Measurements from ENCODE around the gene LCN10.

Gene LCN10

GRCh38 chr9:136722093-136722968 is 20.4 kb downstream of the LCN10 start:
- Histone ChIP-seq H3K4me2 (ENCODE audit: low read length) (no peak overlapping the region), H3K27me3 (ENCODE audit: control insufficient read depth, insufficient read depth, low read length) (no peaks in the 10 kb centered on the region), H3K4me3 (ENCODE audit: low read length) (no peak overlapping the region), H3K4me1 (ENCODE audit: control insufficient read depth, insufficient read depth, low read length) (peaks cover 25% of the 10 kb centered on the region), H3K36me3 (ENCODE audit: insufficient read depth, low read length) (peaks cover 44% of the 10 kb centered on the region), H3K9me3 (replicated peaks; ENCODE audit: low read length) (no peaks in the 10 kb centered on the region), H3K9ac (ENCODE audit: low read depth, low read length) (no peak overlapping the region)

- no peak overlapping the region for H3K9ac ChIP-seq (ENCODE audit: low read depth, low read length)
- peaks cover 39% of the 10 kb centered on the region for H3K36me3 ChIP-seq (ENCODE audit: insufficient read depth, low read length)
- peaks cover 21% of the 10 kb centered on the region for H3K4me1 ChIP-seq (ENCODE audit: control insufficient read depth, insufficient read depth, low read length)
- no peaks in the 10 kb centered on the region for H3K27me3 ChIP-seq (ENCODE audit: control insufficient read depth, insufficient read depth, low read length)
- no peaks in the 10 kb centered on the region for H3K9me3 ChIP-seq (replicated peaks; ENCODE audit: low read length)
- no peak overlapping the region for H3K4me2 ChIP-seq (ENCODE audit: low read length)
- no peak overlapping the region for H3K4me3 ChIP-seq (ENCODE audit: low read length)
Observed at GRCh38 chr9:136721339-136722092, 21.2 kb downstream of the LCN10 start.

- peaks cover 33% of the 10 kb centered on the region for H3K36me3 ChIP-seq (ENCODE audit: insufficient read depth, low read length)
- H3K4me2 ChIP-seq (ENCODE audit: low read length), result no peak overlapping the region
- H3K27me3 ChIP-seq (ENCODE audit: control insufficient read depth, insufficient read depth, low read length), result peaks cover 1% of the 10 kb centered on the region
- no peaks in the 10 kb centered on the region for H3K9me3 ChIP-seq (replicated peaks; ENCODE audit: low read length)
- H3K4me1 ChIP-seq (ENCODE audit: control insufficient read depth, insufficient read depth, low read length), result peaks cover 15% of the 10 kb centered on the region
- H3K9ac ChIP-seq (ENCODE audit: low read depth, low read length), result no peak overlapping the region
- no peak overlapping the region for H3K4me3 ChIP-seq (ENCODE audit: low read length)
Observed at GRCh38 chr9:136720898-136721338, 21.8 kb downstream of the LCN10 start.

- Histone ChIP-seq H3K9me3 (replicated peaks; ENCODE audit: low read length) (no peaks in the 10 kb centered on the region), H3K4me2 (ENCODE audit: low read length) (no peak overlapping the region), H3K4me3 (ENCODE audit: low read length) (no peak overlapping the region), H3K27me3 (ENCODE audit: control insufficient read depth, insufficient read depth, low read length) (peaks cover 5% of the 10 kb centered on the region), H3K4me1 (ENCODE audit: control insufficient read depth, insufficient read depth, low read length) (peaks cover 9% of the 10 kb centered on the region), H3K36me3 (ENCODE audit: insufficient read depth, low read length) (peaks cover 28% of the 10 kb centered on the region), H3K9ac (ENCODE audit: low read depth, low read length) (no peak overlapping the region)
Observed at GRCh38 chr9:136720251-136720897, 22.4 kb downstream of the LCN10 start.

- Histone ChIP-seq H3K4me3 (ENCODE audit: low read length) (no peak overlapping the region), H3K9me3 (replicated peaks; ENCODE audit: low read length) (no peaks in the 10 kb centered on the region), H3K27me3 (ENCODE audit: control insufficient read depth, insufficient read depth, low read length) (peaks cover 10% of the 10 kb centered on the region), H3K4me1 (ENCODE audit: control insufficient read depth, insufficient read depth, low read length) (peaks cover 9% of the 10 kb centered on the region), H3K4me2 (ENCODE audit: low read length) (no peak overlapping the region), H3K9ac (ENCODE audit: low read depth, low read length) (no peak overlapping the region), H3K36me3 (ENCODE audit: insufficient read depth, low read length) (peaks cover 20% of the 10 kb centered on the region)
Observed at GRCh38 chr9:136719195-136719880, 23.4 kb downstream of the LCN10 start.

GRCh38 chr9:136718345-136719194 is 24.2 kb downstream of the LCN10 start:
- peaks cover 12% of the 10 kb centered on the region for H3K36me3 ChIP-seq (ENCODE audit: insufficient read depth, low read length)
- peaks cover 17% of the 10 kb centered on the region for H3K27me3 ChIP-seq (ENCODE audit: control insufficient read depth, insufficient read depth, low read length)
- H3K9ac ChIP-seq (ENCODE audit: low read depth, low read length), result no peak overlapping the region
- no peak overlapping the region for H3K4me2 ChIP-seq (ENCODE audit: low read length)
- H3K4me3 ChIP-seq (ENCODE audit: low read length), result no peak overlapping the region
- H3K9me3 ChIP-seq (replicated peaks; ENCODE audit: low read length), result no peaks in the 10 kb centered on the region
- peaks cover 9% of the 10 kb centered on the region for H3K4me1 ChIP-seq (ENCODE audit: control insufficient read depth, insufficient read depth, low read length)

- H3K4me2 ChIP-seq (ENCODE audit: low read length), result no peak overlapping the region
- H3K27me3 ChIP-seq (ENCODE audit: control insufficient read depth, insufficient read depth, low read length), result peaks cover 26% of the 10 kb centered on the region
- no peak overlapping the region for H3K4me3 ChIP-seq (ENCODE audit: low read length)
- no peaks in the 10 kb centered on the region for H3K9me3 ChIP-seq (replicated peaks; ENCODE audit: low read length)
- peaks cover under 1% of the 10 kb centered on the region for H3K36me3 ChIP-seq (ENCODE audit: insufficient read depth, low read length)
- no peak overlapping the region for H3K9ac ChIP-seq (ENCODE audit: low read depth, low read length)
- H3K4me1 ChIP-seq (ENCODE audit: control insufficient read depth, insufficient read depth, low read length), result peaks cover 9% of the 10 kb centered on the region
Observed at GRCh38 chr9:136717399-136717798, 25.3 kb downstream of the LCN10 start.

- H3K9me3 ChIP-seq (replicated peaks; ENCODE audit: low read length), result no peaks in the 10 kb centered on the region
- no peaks in the 10 kb centered on the region for H3K36me3 ChIP-seq (ENCODE audit: insufficient read depth, low read length)
- no peak overlapping the region for H3K4me2 ChIP-seq (ENCODE audit: low read length)
- no peaks in the 10 kb centered on the region for H3K4me1 ChIP-seq (ENCODE audit: control insufficient read depth, insufficient read depth, low read length)
- peaks cover 31% of the 10 kb centered on the region for H3K27me3 ChIP-seq (ENCODE audit: control insufficient read depth, insufficient read depth, low read length)
- no peak overlapping the region for H3K9ac ChIP-seq (ENCODE audit: low read depth, low read length)
- no peak overlapping the region for H3K4me3 ChIP-seq (ENCODE audit: low read length)
Observed at GRCh38 chr9:136714893-136715274, 27.9 kb downstream of the LCN10 start.

- Histone ChIP-seq H3K36me3 (ENCODE audit: insufficient read depth, low read length) (no peaks in the 10 kb centered on the region), H3K9ac (ENCODE audit: low read depth, low read length) (no peak overlapping the region), H3K4me3 (ENCODE audit: low read length) (no peak overlapping the region), H3K4me2 (ENCODE audit: low read length) (no peak overlapping the region), H3K4me1 (ENCODE audit: control insufficient read depth, insufficient read depth, low read length) (no peaks in the 10 kb centered on the region), H3K9me3 (replicated peaks; ENCODE audit: low read length) (no peaks in the 10 kb centered on the region), H3K27me3 (ENCODE audit: control insufficient read depth, insufficient read depth, low read length) (peaks cover 31% of the 10 kb centered on the region)
Observed at GRCh38 chr9:136714096-136714892, 28.4 kb downstream of the LCN10 start.

- no peaks in the 10 kb centered on the region for H3K36me3 ChIP-seq (ENCODE audit: insufficient read depth, low read length)
- H3K9me3 ChIP-seq (replicated peaks; ENCODE audit: low read length), result no peaks in the 10 kb centered on the region
- H3K4me3 ChIP-seq (ENCODE audit: low read length), result no peak overlapping the region
- H3K4me1 ChIP-seq (ENCODE audit: control insufficient read depth, insufficient read depth, low read length), result no peaks in the 10 kb centered on the region
- H3K9ac ChIP-seq (ENCODE audit: low read depth, low read length), result no peak overlapping the region
- H3K4me2 ChIP-seq (ENCODE audit: low read length), result no peak overlapping the region
- H3K27me3 ChIP-seq (ENCODE audit: control insufficient read depth, insufficient read depth, low read length), result peaks cover 31% of the 10 kb centered on the region
Observed at GRCh38 chr9:136713550-136713949, 29.2 kb downstream of the LCN10 start.

Measured in skeletal muscle satellite cell (primary cell).